BLaER1 (cell line): ENCODE data around the gene ARAP3.

Source experiments
- H3K27ac ChIP-seq: shearing (Covaris generic); formaldehyde crosslinking; 2 replicates; pipeline ENCODE4 v1.8.1; 2022
- H3K27me3 ChIP-seq: shearing (Covaris generic); formaldehyde crosslinking; 2 replicates; pipeline ENCODE4 v1.8.1; 2022
- H3K36me3 ChIP-seq: shearing (Covaris generic); formaldehyde crosslinking; 2 replicates; pipeline ENCODE4 v1.8.1; 2022
- H3K4me1 ChIP-seq: shearing (Covaris generic); formaldehyde crosslinking; 2 replicates; pipeline ENCODE4 v1.8.1; 2022
- H3K4me2 ChIP-seq: shearing (Covaris generic); formaldehyde crosslinking; 2 replicates; pipeline ENCODE4 v1.8.1; 2022
- H3K4me3 ChIP-seq: shearing (Covaris generic); formaldehyde crosslinking; 2 replicates; pipeline ENCODE4 v1.8.1; 2022
- H3K9ac ChIP-seq: shearing (Covaris generic); formaldehyde crosslinking; 2 replicates; pipeline ENCODE4 v1.8.1; 2022
- H3K9me3 ChIP-seq: shearing (Covaris generic); formaldehyde crosslinking; 2 replicates; pipeline ENCODE4 v1.8.1; 2022
- H4K20me1 ChIP-seq: shearing (Covaris generic); formaldehyde crosslinking; 2 replicates; pipeline ENCODE4 v1.8.1; 2022
- Cebpa-rat ChIP-seq: shearing (Covaris generic); IDR thresholded peaks from 2 replicates; pipeline ENCODE4 v1.8.1; 2022

Gene ARAP3

GRCh38 chr5:141672841-141673813 lies 8.9 kb downstream of the ARAP3 start:
- Histone ChIP-seq H3K36me3 (no peaks in the 10 kb centered on the region), H3K4me3 (no peak overlapping the region), H3K9ac (no peak overlapping the region), H3K4me1 (peaks cover 9% of the 10 kb centered on the region; the same call in 1 of the 2 replicates), H3K27me3 (no peaks in the 10 kb centered on the region), H3K27ac (no peak overlapping the region), H4K20me1 (no peaks in the 10 kb centered on the region), H3K4me2 (no peak overlapping the region), H3K9me3 (no peaks in the 10 kb centered on the region)
- TF ChIP-seq Cebpa-rat: no peak

- Histone ChIP-seq H3K27ac (no peak overlapping the region), H3K4me3 (no peak overlapping the region), H3K4me1 (peaks cover 9% of the 10 kb centered on the region; the same call in 1 of the 2 replicates), H3K27me3 (no peaks in the 10 kb centered on the region), H3K4me2 (no peak overlapping the region), H3K36me3 (no peaks in the 10 kb centered on the region), H3K9ac (no peak overlapping the region), H4K20me1 (no peaks in the 10 kb centered on the region), H3K9me3 (no peaks in the 10 kb centered on the region)
- TF ChIP-seq Cebpa-rat: no peak
Observed at GRCh38 chr5:141672071-141672840, 9.8 kb downstream of the ARAP3 start.

GRCh38 chr5:141669520-141669919 lies 12.5 kb downstream of the ARAP3 start:
- no peak overlapping the region for H3K4me2 ChIP-seq
- no peak overlapping the region for H3K4me3 ChIP-seq
- no peak overlapping the region for H3K27ac ChIP-seq
- no peak for TF ChIP-seq Cebpa-rat
- peaks cover 13% of the 10 kb centered on the region; the same call in 1 of the 2 replicates for H3K4me1 ChIP-seq
- H4K20me1 ChIP-seq: no peaks in the 10 kb centered on the region
- no peaks in the 10 kb centered on the region for H3K36me3 ChIP-seq
- no peaks in the 10 kb centered on the region for H3K27me3 ChIP-seq
- H3K9me3 ChIP-seq: no peaks in the 10 kb centered on the region
- no peak overlapping the region for H3K9ac ChIP-seq

- Histone ChIP-seq H3K9ac (peak overlapping the region; percentile 22; the same call in 1 of the 2 replicates), H3K4me3 (no peak overlapping the region), H3K4me2 (no peak overlapping the region), H3K36me3 (no peaks in the 10 kb centered on the region), H3K4me1 (peaks cover 12% of the 10 kb centered on the region; the same call in 1 of the 2 replicates), H3K9me3 (no peaks in the 10 kb centered on the region), H3K27ac (no peak overlapping the region), H4K20me1 (no peaks in the 10 kb centered on the region), H3K27me3 (no peaks in the 10 kb centered on the region)
- no peak for TF ChIP-seq Cebpa-rat
Observed at GRCh38 chr5:141668601-141669265, 13.3 kb downstream of the ARAP3 start.

GRCh38 chr5:141665995-141666940 lies 15.8 kb downstream of the ARAP3 start:
- TF ChIP-seq Cebpa-rat: no peak
- no peaks in the 10 kb centered on the region for H3K36me3 ChIP-seq
- H3K9me3 ChIP-seq: no peaks in the 10 kb centered on the region
- peaks cover 4% of the 10 kb centered on the region; the same call in 1 of the 2 replicates for H3K4me1 ChIP-seq
- no peaks in the 10 kb centered on the region for H3K27me3 ChIP-seq
- H3K4me3 ChIP-seq: no peak overlapping the region
- H3K27ac ChIP-seq: no peak overlapping the region
- H3K4me2 ChIP-seq: no peak overlapping the region
- H4K20me1 ChIP-seq: no peaks in the 10 kb centered on the region
- H3K9ac ChIP-seq: no peak overlapping the region

DNA sequence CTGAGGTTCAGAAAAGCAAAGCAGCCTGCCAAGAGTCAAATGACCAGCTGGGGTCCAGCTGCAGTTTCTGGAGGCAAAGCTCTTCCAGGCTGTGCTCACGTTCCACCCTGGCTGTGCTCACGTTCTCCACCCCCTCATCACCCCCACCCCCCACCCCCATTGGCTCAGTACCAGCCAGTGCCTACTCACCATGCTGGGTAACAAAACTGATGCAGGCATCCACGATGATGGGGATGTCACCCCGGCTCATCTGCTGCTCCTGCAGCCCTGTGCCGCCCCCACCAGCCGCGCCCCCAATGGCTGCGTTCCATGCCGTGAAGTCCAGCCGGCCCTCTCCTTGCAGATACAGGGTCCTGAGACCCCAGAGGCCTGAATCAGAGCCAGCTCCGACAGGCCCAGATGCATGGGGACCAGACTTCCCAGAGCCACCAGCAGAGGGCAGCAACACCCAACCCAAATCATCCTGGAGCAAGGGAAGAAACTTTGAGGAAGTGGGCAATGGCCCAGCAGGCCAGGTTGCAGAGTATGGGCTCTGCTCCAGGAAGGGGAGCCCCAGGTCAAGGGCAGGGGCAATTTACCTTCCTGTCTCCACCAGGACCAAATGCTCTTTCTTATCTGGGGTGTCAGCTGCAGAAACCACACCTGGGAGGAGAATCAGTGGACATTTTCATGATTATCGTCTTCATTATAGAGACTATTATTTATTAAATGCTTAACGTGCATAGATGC lies 17.1 kb downstream of the ARAP3 start:
- H3K4me1 ChIP-seq: peaks cover 4% of the 10 kb centered on the region; the same call in 1 of the 2 replicates
- no peak overlapping the region for H3K4me3 ChIP-seq
- TF ChIP-seq Cebpa-rat: no peak
- no peaks in the 10 kb centered on the region for H4K20me1 ChIP-seq
- no peak overlapping the region for H3K9ac ChIP-seq
- peak overlapping the region; percentile 28; the same call in 1 of the 2 replicates for H3K4me2 ChIP-seq
- no peaks in the 10 kb centered on the region for H3K36me3 ChIP-seq
- H3K9me3 ChIP-seq: no peaks in the 10 kb centered on the region
- H3K27me3 ChIP-seq: no peaks in the 10 kb centered on the region
- no peak overlapping the region for H3K27ac ChIP-seq

DNA sequence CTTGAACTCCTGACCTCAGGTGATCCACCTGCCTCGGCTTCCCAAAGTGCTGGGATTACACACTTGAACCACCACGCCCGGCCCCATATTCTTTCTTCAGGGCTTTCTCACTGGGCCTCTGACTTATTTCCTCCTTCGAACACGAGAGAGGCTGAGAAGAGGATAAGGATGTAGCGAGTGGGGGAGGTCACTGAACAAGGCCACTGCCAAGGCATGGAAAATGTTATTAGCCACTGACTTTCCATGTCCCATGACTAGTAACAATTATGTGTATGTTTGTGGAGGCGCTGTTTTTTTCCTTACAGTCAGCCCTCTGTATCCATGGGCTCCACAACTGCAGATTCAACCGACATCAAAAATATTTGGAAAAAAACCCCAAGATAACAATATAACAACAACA lies 18.5 kb downstream of the ARAP3 start:
- Histone ChIP-seq H4K20me1 (no peaks in the 10 kb centered on the region), H3K36me3 (no peaks in the 10 kb centered on the region)

GRCh38 chr5:141662028-141662427 lies 20.0 kb downstream of the ARAP3 start:
- Histone ChIP-seq H3K9me3 (no peaks in the 10 kb centered on the region), H4K20me1 (no peaks in the 10 kb centered on the region), H3K4me2 (no peak overlapping the region), H3K9ac (no peak overlapping the region), H3K4me1 (peaks cover 7% of the 10 kb centered on the region; the same call in 1 of the 2 replicates), H3K36me3 (no peaks in the 10 kb centered on the region), H3K27ac (no peak overlapping the region), H3K27me3 (no peaks in the 10 kb centered on the region), H3K4me3 (no peak overlapping the region)
- TF ChIP-seq Cebpa-rat: no peak

More for the DNA sequence above, 18.5 kb downstream of the ARAP3 start:
- no peak for TF ChIP-seq Cebpa-rat
- Histone ChIP-seq H3K9me3 (no peaks in the 10 kb centered on the region), H3K27me3 (no peaks in the 10 kb centered on the region), H3K4me3 (no peak overlapping the region), H3K4me1 (peaks cover 4% of the 10 kb centered on the region; the same call in 1 of the 2 replicates), H3K4me2 (no peak overlapping the region), H3K9ac (no peak overlapping the region), H3K27ac (no peak overlapping the region)
